Measurements from ENCODE around the gene VIPR2. TPM values are rescaled to one million over a fixed set of nuclear protein-coding genes. Genes with fewer than 3 reads are reported as not detected.

VIPR2 gene
- total RNA-seq, 1 donor = not detected

GRCh38 chr7:159121068-159121467 is 23.6 kb downstream of the VIPR2 start:
- no peak for TF ChIP-seq CTCF (IDR thresholded peaks at IDR 0.05; ENCODE audit: insufficient read depth, low read depth, low read length)
- H3K4me3 ChIP-seq (ENCODE audit: low read depth, low read length) = no peak overlapping the region
- no peak for DNase-seq (ENCODE audit: low read depth)

GRCh38 chr7:159120540-159120919 is 24.1 kb downstream of the VIPR2 start:
- no peak overlapping the region for H3K4me3 ChIP-seq (ENCODE audit: low read depth, low read length)
- TF ChIP-seq CTCF (IDR thresholded peaks at IDR 0.05; ENCODE audit: insufficient read depth, low read depth, low read length) = no peak
- DNase-seq (ENCODE audit: low read depth) = no peak

DNA sequence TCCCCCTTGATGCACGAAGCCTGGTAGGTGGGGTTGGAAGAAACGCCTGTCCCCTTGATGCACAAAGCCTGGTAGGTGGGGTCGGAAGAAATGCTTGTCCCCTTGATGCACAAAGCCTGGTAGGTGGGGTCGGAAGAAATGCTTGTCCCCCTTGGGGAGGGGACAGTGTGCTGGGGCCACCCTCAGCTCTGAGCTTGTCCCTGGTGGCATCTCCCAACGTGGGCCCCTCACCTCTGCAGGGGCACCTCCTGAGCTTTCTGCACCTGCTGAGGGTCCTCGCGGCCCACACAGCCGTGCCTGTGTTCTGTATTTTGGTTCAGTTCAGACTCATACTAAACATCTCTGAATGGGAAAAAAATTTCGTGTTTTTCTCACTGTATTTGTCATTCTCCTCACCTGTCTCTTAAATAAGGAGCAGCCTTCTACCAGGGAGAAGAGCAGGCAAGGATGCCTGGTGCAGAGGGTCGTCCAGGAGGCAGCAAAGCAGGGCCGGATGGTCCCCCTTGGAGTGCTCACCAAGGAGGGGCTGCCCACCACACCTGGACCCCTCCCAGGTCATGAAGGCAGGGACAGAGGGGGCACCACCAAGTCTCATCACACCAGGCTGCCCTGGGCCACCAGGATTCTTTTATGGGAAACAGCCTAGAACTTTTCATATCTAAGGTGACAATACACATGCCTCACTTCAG is 24.7 kb downstream of the VIPR2 start:
- no peak for DNase-seq (ENCODE audit: low read depth)
- TF ChIP-seq CTCF (IDR thresholded peaks at IDR 0.05; ENCODE audit: insufficient read depth, low read depth, low read length) = no peak

DNA sequence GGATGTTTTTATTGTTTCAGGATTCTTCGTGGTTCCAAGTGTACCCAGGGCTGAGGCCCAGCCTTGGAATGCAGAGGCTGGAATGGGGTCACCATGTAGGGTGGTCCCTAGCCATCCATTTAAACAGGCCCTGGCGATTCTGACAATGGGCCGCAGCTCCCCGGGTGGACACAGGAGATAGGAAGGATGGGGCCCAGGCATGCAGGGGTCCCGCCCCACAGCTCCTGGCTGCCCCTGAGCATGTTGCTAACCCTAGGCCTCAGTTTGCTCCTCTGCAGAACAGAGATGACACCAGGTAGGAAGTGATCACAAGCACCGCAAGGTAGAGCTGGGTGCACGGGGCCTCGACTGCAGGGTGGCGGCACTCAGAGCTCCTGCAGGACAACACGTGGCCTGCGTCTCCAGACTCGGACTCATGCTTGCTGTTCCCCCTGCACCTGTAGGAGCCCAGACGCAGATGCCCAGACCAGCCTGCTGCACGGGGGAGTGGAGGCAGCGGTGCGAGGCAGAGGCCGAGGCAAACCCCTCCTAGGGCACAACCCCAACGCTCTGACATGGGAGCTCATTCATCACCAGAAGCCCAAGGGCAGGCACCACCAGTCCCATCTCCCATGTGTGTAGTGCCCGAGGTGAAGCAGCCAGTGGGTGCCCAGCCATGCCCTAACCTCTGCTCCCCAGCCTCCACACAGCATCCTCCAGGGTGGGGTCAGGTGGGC is 25.5 kb downstream of the VIPR2 start:
- H3K4me3 ChIP-seq (ENCODE audit: low read depth, low read length) = no peak overlapping the region
- no peak for TF ChIP-seq CTCF (IDR thresholded peaks at IDR 0.05; ENCODE audit: insufficient read depth, low read depth, low read length)
- no peak for DNase-seq (ENCODE audit: low read depth)

More for the DNA sequence above, 24.7 kb downstream of the VIPR2 start:
- no peak overlapping the region for H3K4me3 ChIP-seq (ENCODE audit: low read depth, low read length)

- TF ChIP-seq CTCF (IDR thresholded peaks at IDR 0.05; ENCODE audit: insufficient read depth, low read depth, low read length) = no peak
- DNase-seq (ENCODE audit: low read depth) = no peak
These were observed 26.0 kb downstream of the VIPR2 start for GRCh38 chr7:159118623-159119022.

DNA sequence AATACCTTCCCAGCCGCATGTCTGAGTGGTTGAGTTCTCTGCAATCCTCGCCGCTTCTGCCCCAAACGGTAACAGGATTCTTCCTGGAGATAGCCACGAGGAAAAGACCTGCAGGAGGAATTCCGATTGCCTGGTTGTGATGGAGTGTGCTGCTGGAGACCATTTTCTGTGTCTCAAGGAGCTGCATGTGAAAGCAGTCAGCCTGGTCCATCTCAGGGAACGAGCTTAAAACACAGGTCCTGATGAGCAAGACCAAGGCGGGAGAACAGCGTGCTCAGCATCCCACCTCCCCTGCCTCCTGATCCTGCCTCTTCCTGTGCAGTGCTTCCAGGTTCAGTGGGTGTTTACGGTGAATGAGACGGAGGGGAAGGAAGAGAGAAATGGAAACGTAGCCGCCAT is 26.5 kb downstream of the VIPR2 start:
- H3K4me3 ChIP-seq (ENCODE audit: low read depth, low read length) = no peak overlapping the region
- no peak for DNase-seq (ENCODE audit: low read depth)
- TF ChIP-seq CTCF (IDR thresholded peaks at IDR 0.05; ENCODE audit: insufficient read depth, low read depth, low read length) = no peak

More at GRCh38 chr7:159118623-159119022, 26.0 kb downstream of the VIPR2 start:
- no peak overlapping the region for H3K4me3 ChIP-seq (ENCODE audit: low read depth, low read length)

All from fibroblast of villous mesenchyme (primary cell).